H1 (cell line): ENCODE data around the gene LAYN. TPM values are rescaled to one million over a fixed set of nuclear protein-coding genes. Genes with fewer than 3 reads are reported as not detected.

Experiments
- RBBP5 ChIP-seq: IDR thresholded peaks from 2 replicates; pipeline ENCODE4 v1.7.1; 2012; ENCODE audit warnings: low read depth, mild to moderate bottlenecking, inconsistent platforms, low read length, moderate library complexity, borderline replicate concordance
- TAF1 ChIP-seq: IDR thresholded peaks from 2 replicates; pipeline ENCODE4 v1.6.1; 2011; ENCODE audit warnings: mild to moderate bottlenecking, low read depth, low read length
- polyA plus RNA-seq, 7 experiments: library from polyadenylated mRNA; depleted of rRNA in 3 of 7; stranded (reverse) in 5 of 7; unstranded in 2 of 7; fragments of >200 nt in 5 of 7; fragments of 200-250 nt in 2 of 7; gene quantifications; 1 replicate in 5 of 7; 2 replicates in 1 of 7; 4 replicates in 1 of 7; pipeline versions ENCODE4 v1.2.1 to v1.2.3, GENCODE V29; 2011 to 2013; ENCODE audit warnings: missing spikeins in 2 of 7, mixed read lengths in 2 of 7
- total RNA-seq: library from RNA; stranded (reverse); fragmentation: NEBNext Ultra II Directional; extraction: Animal tissue kit (Norgen Biotek cat#: 25700); gene quantifications from 2 replicates; pipeline ENCODE4 v1.2.1, GENCODE V29; 2021

The LAYN gene
- total and polyA plus RNA-seq, 2 of the 8 experiments (the other 6 are each of a cell fraction or from before 2014, with no cell fraction given): 4.2 to 9.3 TPM

DNA sequence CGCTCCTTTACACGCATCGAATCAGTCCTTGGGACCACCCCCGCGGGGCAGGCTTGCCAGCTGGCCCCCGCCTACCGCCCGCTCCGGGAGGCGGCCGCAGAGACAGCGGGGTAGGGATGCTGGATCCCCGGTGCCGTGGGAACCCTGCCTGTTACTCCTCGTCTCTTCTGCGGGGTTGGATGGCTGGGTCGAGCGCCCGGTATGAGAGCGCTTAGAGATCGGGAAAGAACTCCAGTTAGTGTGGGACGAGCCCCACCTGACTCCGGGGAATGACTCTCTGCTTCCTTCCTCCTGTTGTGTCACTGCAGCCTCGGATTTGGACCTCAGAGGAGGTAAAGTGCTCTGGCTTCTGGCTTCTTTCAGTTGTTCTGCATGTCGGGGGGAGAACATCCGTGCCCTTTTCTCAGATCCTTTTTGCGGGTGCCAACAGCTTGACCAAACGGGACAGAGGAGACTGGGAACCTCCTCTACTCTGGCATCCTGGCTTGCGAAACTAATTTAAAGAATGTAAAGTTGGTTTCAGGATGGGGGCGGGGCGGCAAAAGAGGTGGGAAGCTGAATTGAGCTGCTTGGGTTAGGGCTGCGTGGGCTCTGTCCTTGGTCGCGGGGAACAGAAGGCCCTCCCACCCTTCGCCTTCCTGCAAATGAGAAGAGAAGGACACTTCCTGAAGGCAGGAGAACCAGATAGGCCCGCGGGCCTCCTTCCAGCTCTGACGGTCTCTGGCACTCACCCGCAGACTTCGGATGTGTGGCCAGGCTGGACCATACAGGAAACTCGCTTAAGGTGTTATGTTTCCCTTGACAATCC, 938 bp downstream of the LAYN start (continued):
- TF ChIP-seq RBBP5 (peak; percentile 41; the same call in 1 of the 2 replicates), TAF1 (peak; percentile 39; the same call in 1 of the 2 replicates)
